Activated T-cell treated with anti-CD3 and anti-CD28 coated beads, Interleukin-2, amount 50 U/mL, for 1 hour (primary cell): ENCODE results near the gene PIK3CB.
"Not testable (repeated sequence)": the region's sequence is repeated elsewhere in the genome, so short reads cannot be mapped to it uniquely, and the experiment has no call there.

Experiments used
- DNase-seq: peaks from one replicate; pipeline ENCODE4 v3.0.0-alpha.2; 2020

Gene PIK3CB

GRCh38 chr3:138678086-138678485 is 156.6 kb downstream of the PIK3CB start:
- no peak for DNase-seq

- DNase-seq: no peak
Observed at GRCh38 chr3:138675393-138675792, 159.3 kb downstream of the PIK3CB start.

- no peak for DNase-seq
Observed at GRCh38 chr3:138673641-138674530, 160.8 kb downstream of the PIK3CB start.

- no peak for DNase-seq
Observed at GRCh38 chr3:138670407-138670806, 164.3 kb downstream of the PIK3CB start.

DNA sequence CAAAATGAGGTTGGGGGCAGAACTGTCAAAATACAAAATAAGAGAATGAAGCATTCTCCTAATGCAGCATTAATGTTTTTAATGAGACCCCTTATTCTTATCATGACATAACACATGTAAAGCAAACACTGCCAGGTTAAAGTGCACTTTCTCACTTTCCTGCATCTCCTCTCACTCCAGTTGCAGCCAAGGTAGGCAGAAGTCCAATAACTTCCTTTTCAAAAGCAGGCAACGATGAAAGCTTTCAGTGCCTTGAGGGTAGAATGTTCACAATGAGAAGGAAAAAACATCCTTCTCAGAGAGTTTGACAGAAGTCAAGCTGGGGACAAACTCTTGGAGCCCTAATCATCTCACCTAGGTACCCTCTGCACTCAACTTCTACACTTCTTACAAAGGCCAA is 166.6 kb downstream of the PIK3CB start:
- DNase-seq: no peak

GRCh38 chr3:138657508-138657907 is 177.2 kb downstream of the PIK3CB start:
- no peak for DNase-seq

GRCh38 chr3:138653567-138653966 is 181.2 kb downstream of the PIK3CB start:
- no peak for DNase-seq

DNA sequence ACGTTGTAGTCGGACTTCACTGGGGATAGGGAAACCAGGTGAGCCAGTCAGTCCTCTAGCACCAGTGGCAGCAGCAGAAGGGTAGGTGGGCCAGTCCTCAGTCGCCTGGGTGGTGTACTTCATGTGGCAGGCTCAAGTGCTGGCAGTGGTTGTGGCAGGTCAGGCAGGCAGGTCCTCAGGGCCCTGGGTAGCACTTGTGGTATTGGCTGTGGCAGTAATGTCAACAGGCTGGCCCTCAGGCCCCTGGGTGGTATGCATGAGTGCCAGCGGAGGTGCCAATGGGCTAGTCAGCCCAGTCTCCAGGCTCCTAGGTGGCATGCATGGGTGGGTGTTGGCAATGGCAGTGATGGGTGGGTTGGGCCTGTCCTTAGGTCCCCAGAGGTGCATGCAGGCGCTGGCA is 185.6 kb downstream of the PIK3CB start:
- no peak for DNase-seq

DNA sequence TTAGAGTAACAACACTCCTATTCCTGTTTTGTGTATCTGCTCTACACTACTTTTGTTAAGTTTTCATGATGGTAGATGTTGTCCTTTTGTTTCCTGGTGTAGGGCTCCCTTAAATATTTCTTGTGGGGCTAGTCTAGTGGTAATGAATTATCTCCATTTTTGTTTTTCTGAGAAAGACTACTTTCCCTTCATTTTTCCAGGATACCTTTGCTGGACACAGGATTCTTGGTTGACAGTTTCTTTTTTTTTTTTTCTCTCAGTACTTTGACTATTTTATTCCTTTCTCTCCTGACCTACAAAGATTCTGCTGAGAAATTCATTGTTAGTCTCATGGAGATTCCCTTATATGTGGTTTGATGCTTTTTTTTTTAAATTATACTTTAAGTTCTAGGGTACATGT is 188.2 kb downstream of the PIK3CB start:
- no peak for DNase-seq

DNA sequence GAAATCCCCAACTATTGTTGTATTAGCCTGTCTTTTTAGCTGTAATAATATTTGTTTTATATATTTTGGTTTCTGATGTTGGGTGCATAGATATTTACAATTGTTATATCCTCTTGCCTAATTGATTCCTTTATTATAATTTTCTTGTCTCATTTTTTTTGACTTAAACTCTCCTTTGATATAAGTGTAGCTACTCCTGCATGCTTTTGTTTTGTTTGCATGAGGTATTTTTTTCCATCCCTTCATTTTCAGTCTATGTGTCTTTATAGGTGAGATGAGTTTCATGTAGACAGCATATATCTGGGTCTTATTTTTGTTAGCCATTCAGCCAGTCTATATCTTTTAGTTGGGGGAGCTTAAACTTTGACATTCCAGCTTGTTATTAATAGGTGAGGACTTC is 188.7 kb downstream of the PIK3CB start:
- DNase-seq: no peak

GRCh38 chr3:138642927-138643253 is 191.8 kb downstream of the PIK3CB start:
- DNase-seq: no peak

GRCh38 chr3:138642226-138642926 is 192.4 kb downstream of the PIK3CB start:
- no peak for DNase-seq

DNA sequence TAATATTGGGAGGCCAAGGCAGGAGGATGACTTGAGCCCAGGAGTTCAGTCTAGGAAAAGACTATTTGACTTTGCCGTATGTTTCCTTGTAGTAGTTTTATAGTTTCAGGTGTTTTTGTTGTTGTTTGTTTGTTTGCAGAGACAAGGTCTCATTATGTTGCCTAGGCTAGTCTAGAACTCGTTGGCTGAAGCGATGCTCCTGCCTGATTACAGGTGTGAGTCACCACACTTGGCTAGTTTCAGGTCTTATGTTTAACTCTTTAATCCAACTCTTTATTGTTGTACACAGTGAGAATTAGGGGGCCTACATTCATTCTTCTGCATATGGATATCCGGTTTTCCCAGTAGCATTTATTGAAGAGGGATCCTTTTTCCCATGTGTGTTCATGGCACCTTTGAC is 194.2 kb downstream of the PIK3CB start:
- no peak for DNase-seq

DNA sequence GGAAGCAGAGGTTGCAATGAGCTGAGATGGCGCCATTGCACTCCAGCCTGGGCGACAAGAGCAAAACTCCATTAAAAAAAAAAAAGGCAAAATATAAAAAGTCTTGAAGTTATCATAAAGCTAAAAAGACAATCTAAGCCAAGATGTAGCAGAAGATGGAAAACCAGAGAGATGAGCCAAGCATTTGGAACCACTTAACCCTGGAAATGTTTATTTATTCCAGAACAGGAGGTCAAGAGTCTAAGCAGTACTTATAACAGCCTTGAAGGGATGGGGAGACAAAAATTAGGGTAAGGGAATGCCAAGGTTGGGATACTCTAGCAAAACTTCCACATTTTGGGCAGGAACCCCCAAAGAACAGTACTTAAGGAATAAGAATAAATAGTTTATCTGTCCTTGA is 196.1 kb downstream of the PIK3CB start:
- no peak for DNase-seq

GRCh38 chr3:138629526-138629925 is 205.2 kb downstream of the PIK3CB start:
- no peak for DNase-seq

GRCh38 chr3:138625707-138626365 is 208.9 kb downstream of the PIK3CB start:
- no peak for DNase-seq

DNA sequence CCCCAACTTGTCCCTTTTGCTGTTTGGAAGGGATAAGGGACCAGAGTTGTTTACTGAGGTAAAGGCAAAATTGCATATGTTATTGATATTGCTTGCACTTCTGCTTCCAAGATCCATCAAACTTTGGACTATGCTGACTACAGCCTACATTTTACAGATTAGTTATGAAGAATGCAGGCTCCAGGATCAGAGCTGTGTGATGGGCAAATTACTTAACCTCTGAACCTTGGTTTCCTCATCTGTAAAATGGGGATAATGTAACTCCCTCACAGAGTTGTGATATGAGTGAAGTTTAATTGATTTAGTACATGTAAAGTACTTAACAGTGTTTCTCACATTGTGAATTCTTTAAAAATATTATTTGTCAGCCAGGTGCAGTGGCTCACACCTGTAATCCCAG is 210.2 kb downstream of the PIK3CB start:
- DNase-seq: no peak

GRCh38 chr3:138620431-138620830 is 214.3 kb downstream of the PIK3CB start:
- no peak for DNase-seq

DNA sequence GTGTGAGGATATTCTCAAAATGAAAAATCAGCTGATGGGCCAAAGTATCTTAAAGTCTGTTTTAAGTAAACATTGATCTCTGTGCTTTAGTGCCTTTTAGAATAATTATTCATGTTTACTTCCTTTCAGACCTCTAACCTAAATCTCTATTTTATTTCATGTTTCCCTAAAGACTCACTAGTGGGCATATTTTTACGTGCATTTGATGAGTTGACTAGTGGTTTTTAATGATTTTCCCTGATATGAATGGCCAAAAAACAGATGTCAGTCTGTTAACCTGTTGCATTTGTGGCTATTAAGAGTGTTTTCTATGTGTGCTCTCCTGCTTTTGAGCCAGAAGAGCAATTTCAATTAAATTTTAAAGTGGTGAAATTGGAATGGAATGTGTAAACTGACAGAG is 219.3 kb downstream of the PIK3CB start:
- no peak for DNase-seq

DNA sequence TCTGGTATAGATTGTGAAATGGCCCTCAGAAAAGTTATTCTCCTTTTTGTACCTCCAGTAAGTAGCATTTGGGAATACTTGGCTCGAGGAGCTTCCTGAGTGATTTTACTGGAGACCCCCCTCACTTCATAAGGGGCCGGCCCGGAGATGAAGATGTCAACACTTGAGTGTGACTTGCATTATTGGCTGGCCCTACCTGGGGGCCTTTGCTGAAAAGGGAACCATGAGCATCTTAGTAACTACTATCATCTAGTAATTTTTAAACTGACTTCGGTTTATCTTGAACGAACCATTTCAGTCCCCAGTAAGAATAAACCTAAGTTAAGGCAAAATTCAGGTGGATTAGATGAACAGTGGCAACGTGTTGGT is 224.8 kb downstream of the PIK3CB start:
- DNase-seq: no peak

DNA sequence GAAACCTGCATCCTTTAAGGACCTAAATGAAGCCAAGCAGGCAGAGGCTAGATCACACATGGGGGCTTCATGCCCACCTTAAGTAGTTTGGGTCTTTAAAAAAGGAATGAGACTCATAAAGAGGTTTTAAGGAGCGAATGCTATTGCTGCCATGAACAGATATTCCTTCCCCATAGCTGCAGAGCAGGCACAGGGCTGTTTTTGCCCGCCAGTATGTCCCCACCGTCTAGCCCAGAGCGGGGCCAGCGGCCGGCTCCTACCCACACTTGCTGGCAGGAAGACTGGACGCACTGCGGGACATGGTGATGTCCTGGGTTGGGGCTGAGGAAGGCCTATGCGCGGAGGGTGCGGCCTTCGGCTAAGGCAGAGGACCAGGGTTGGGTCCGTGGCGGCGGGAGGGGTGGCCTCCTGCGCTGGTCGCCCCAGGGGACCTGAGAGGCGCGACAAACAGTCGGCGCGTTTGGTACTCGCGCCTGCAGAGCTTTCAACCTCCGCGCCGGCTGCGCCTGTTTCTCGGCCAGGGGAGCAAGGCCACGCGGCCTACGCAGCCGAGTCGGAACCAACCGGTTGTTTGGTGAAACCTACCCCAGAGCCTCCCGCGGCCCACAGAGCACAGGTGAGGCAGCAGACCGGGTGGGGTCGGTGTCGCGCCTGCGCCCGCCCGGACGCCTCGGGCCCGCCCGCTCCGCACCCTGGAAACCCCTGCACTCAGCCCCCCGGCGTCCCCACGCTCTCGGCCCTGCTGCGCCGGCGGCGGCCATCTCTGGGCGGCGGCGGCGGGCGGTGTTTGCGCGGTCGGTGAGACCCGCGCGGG is 226.2 kb downstream of the PIK3CB start, which contains the start of gene FAIM:
Gene FAIM, plus strand, starts transcription at position 450 of the 814 bp plus-strand sequence. CDS start 10,956 bp downstream, outside the sequence.
- peak; percentile 78 for DNase-seq

GRCh38 chr3:138604106-138604595 is 230.6 kb downstream of the PIK3CB start:
- not testable (repeated sequence) for DNase-seq
